Adipocyte (in vitro differentiated cells): Measurements from ENCODE around the gene TPH1.
A peak's percentile ranks its signal among the peaks of the same experiment; 100 is the strongest.

ENCODE experiments used
- DNase-seq: peaks from one replicate; pipeline ENCODE4 v3.0.0-alpha.2; 2015; ENCODE audit warnings: low read depth
- H3K27me3 ChIP-seq: replicated peaks from 2 replicates; pipeline ENCODE4 v1.7.0; 2013; ENCODE audit warnings: mild to moderate bottlenecking, low read length, moderate library complexity; ENCODE audit not compliant: control insufficient read depth, insufficient read depth
- H3K36me3 ChIP-seq: 2 replicates; pipeline ENCODE4 v1.7.0; 2013; ENCODE audit warnings: low read length, mild to moderate bottlenecking, moderate library complexity; ENCODE audit not compliant: control insufficient read depth, insufficient read depth, severe bottlenecking
- H3K4me1 ChIP-seq: 2 replicates; pipeline ENCODE4 v1.7.0; 2013; ENCODE audit warnings: mild to moderate bottlenecking, low read length, moderate library complexity; ENCODE audit not compliant: control insufficient read depth, insufficient read depth
- H3K4me3 ChIP-seq: 2 replicates; pipeline ENCODE4 v1.7.0; 2013; ENCODE audit warnings: mild to moderate bottlenecking, low read length, moderate library complexity
- H3K9ac ChIP-seq: 2 replicates; pipeline ENCODE4 v1.7.0; 2013; ENCODE audit warnings: mild to moderate bottlenecking, low read length, moderate library complexity
- H3K9me3 ChIP-seq: 2 replicates; pipeline ENCODE4 v1.7.0; 2013; ENCODE audit warnings: mild to moderate bottlenecking, low read length, moderate library complexity; ENCODE audit not compliant: control insufficient read depth

The TPH1 gene

GRCh38 chr11:18046116-18046777, at the start of gene TPH1:
TSS of gene TPH1 (minus strand) at chr11:18046269. CDS start at chr11:18040762, 5,507 bp downstream.
- H3K4me3 ChIP-seq = peak within 1 kb of the TSS; percentile 9
- H3K4me1 ChIP-seq = peaks cover 3% of the 10 kb centered on the region
- H3K9me3 ChIP-seq = peaks cover 6% of the 10 kb centered on the region
- H3K27me3 ChIP-seq = peaks cover 23% of the 10 kb centered on the region
- peak; percentile 1 for DNase-seq
- H3K36me3 ChIP-seq = no peaks in the 10 kb centered on the region
- H3K9ac ChIP-seq = no peak within 1 kb of the TSS

- no peak overlapping the region for H3K9ac ChIP-seq
- no peak overlapping the region for H3K4me3 ChIP-seq
- DNase-seq = no peak
- H3K27me3 ChIP-seq = no peaks in the 10 kb centered on the region
- H3K9me3 ChIP-seq = no peaks in the 10 kb centered on the region
- no peaks in the 10 kb centered on the region for H3K4me1 ChIP-seq
- peaks cover 50% of the 10 kb centered on the region for H3K36me3 ChIP-seq
Observed at GRCh38 chr11:18093959-18094358, 47.9 kb upstream of the TPH1 start.

- Histone ChIP-seq H3K4me3 (no peak overlapping the region), H3K27me3 (no peaks in the 10 kb centered on the region), H3K4me1 (no peaks in the 10 kb centered on the region), H3K9me3 (no peaks in the 10 kb centered on the region), H3K36me3 (peaks cover 68% of the 10 kb centered on the region), H3K9ac (no peak overlapping the region)
- no peak for DNase-seq
Observed at GRCh38 chr11:18091731-18092130, 45.7 kb upstream of the TPH1 start.

GRCh38 chr11:18088966-18089365, 42.9 kb upstream of the TPH1 start:
- no peaks in the 10 kb centered on the region for H3K4me1 ChIP-seq
- H3K4me3 ChIP-seq = no peak overlapping the region
- H3K36me3 ChIP-seq = peaks cover 63% of the 10 kb centered on the region
- H3K27me3 ChIP-seq = no peaks in the 10 kb centered on the region
- no peaks in the 10 kb centered on the region for H3K9me3 ChIP-seq
- no peak overlapping the region for H3K9ac ChIP-seq
- DNase-seq = no peak

GRCh38 chr11:18088366-18088765, 42.3 kb upstream of the TPH1 start:
- Histone ChIP-seq H3K4me1 (no peaks in the 10 kb centered on the region), H3K9ac (no peak overlapping the region), H3K36me3 (peaks cover 57% of the 10 kb centered on the region), H3K9me3 (no peaks in the 10 kb centered on the region), H3K27me3 (no peaks in the 10 kb centered on the region), H3K4me3 (no peak overlapping the region)
- DNase-seq = no peak

GRCh38 chr11:18081551-18081950, 35.5 kb upstream of the TPH1 start:
- H3K4me1 ChIP-seq = no peaks in the 10 kb centered on the region
- no peak overlapping the region for H3K4me3 ChIP-seq
- H3K36me3 ChIP-seq = peaks cover 32% of the 10 kb centered on the region
- H3K9ac ChIP-seq = no peak overlapping the region
- no peaks in the 10 kb centered on the region for H3K9me3 ChIP-seq
- DNase-seq = no peak
- no peaks in the 10 kb centered on the region for H3K27me3 ChIP-seq

GRCh38 chr11:18080451-18080850, 34.4 kb upstream of the TPH1 start:
- no peak overlapping the region for H3K9ac ChIP-seq
- H3K27me3 ChIP-seq = no peaks in the 10 kb centered on the region
- peaks cover 23% of the 10 kb centered on the region for H3K36me3 ChIP-seq
- no peaks in the 10 kb centered on the region for H3K9me3 ChIP-seq
- DNase-seq = no peak
- no peak overlapping the region for H3K4me3 ChIP-seq
- peaks cover under 1% of the 10 kb centered on the region for H3K4me1 ChIP-seq

GRCh38 chr11:18078909-18079308, 32.8 kb upstream of the TPH1 start:
- no peak for DNase-seq
- H3K9me3 ChIP-seq = no peaks in the 10 kb centered on the region
- peaks cover 10% of the 10 kb centered on the region for H3K4me1 ChIP-seq
- peaks cover 20% of the 10 kb centered on the region for H3K36me3 ChIP-seq
- H3K9ac ChIP-seq = no peak overlapping the region
- no peaks in the 10 kb centered on the region for H3K27me3 ChIP-seq
- no peak overlapping the region for H3K4me3 ChIP-seq

GRCh38 chr11:18075444-18075843, 29.4 kb upstream of the TPH1 start:
- Histone ChIP-seq H3K9me3 (no peaks in the 10 kb centered on the region), H3K27me3 (no peaks in the 10 kb centered on the region), H3K4me3 (no peak overlapping the region), H3K4me1 (peaks cover 10% of the 10 kb centered on the region), H3K9ac (no peak overlapping the region), H3K36me3 (peaks cover 11% of the 10 kb centered on the region)
- DNase-seq = no peak

- Histone ChIP-seq H3K9ac (no peak overlapping the region), H3K4me1 (peaks cover 10% of the 10 kb centered on the region), H3K4me3 (no peak overlapping the region), H3K9me3 (no peaks in the 10 kb centered on the region), H3K36me3 (no peaks in the 10 kb centered on the region), H3K27me3 (no peaks in the 10 kb centered on the region)
- DNase-seq = no peak
Observed at GRCh38 chr11:18071098-18071705, 25.1 kb upstream of the TPH1 start.

GRCh38 chr11:18067372-18067771, 21.3 kb upstream of the TPH1 start:
- H3K4me3 ChIP-seq = no peak overlapping the region
- H3K9ac ChIP-seq = no peak overlapping the region
- no peaks in the 10 kb centered on the region for H3K36me3 ChIP-seq
- no peaks in the 10 kb centered on the region for H3K27me3 ChIP-seq
- H3K9me3 ChIP-seq = no peaks in the 10 kb centered on the region
- no peak for DNase-seq
- no peaks in the 10 kb centered on the region for H3K4me1 ChIP-seq

GRCh38 chr11:18066626-18067025, 20.6 kb upstream of the TPH1 start:
- Histone ChIP-seq H3K4me1 (no peaks in the 10 kb centered on the region), H3K4me3 (no peak overlapping the region)
- no peak for DNase-seq

More at GRCh38 chr11:18066626-18067025, 20.6 kb upstream of the TPH1 start:
- Histone ChIP-seq H3K27me3 (no peaks in the 10 kb centered on the region), H3K9me3 (no peaks in the 10 kb centered on the region), H3K9ac (no peak overlapping the region), H3K36me3 (no peaks in the 10 kb centered on the region)
